ENCODE results near the gene MKNK1.

MKNK1 gene

GRCh38 chr1:46539972-46540371 lies 64.1 kb downstream of the MKNK1 start:
- peak; percentile 44 for DNase-seq (ENCODE audit: low read depth)

GRCh38 chr1:46538147-46538546 lies 65.9 kb downstream of the MKNK1 start:
- DNase-seq (ENCODE audit: low read depth), result no peak

GRCh38 chr1:46537651-46538050 lies 66.4 kb downstream of the MKNK1 start:
- no peak for DNase-seq (ENCODE audit: low read depth)

GRCh38 chr1:46536527-46536926 lies 67.5 kb downstream of the MKNK1 start:
- DNase-seq (ENCODE audit: low read depth), result no peak

- no peak for DNase-seq (ENCODE audit: low read depth)
Observed at GRCh38 chr1:46535063-46535462, 69.0 kb downstream of the MKNK1 start.

- peak; percentile 33 for DNase-seq (ENCODE audit: low read depth)
Observed at GRCh38 chr1:46533179-46533864, 70.7 kb downstream of the MKNK1 start.

- DNase-seq (ENCODE audit: low read depth), result peak; percentile 49
Observed at GRCh38 chr1:46532498-46533178, 71.4 kb downstream of the MKNK1 start.

GRCh38 chr1:46532095-46532494 lies 72.0 kb downstream of the MKNK1 start:
- DNase-seq (ENCODE audit: low read depth), result no peak

GRCh38 chr1:46530791-46531409 lies 73.2 kb downstream of the MKNK1 start:
- no peak for DNase-seq (ENCODE audit: low read depth)

- DNase-seq (ENCODE audit: low read depth), result no peak
Observed at GRCh38 chr1:46530311-46530710, 73.8 kb downstream of the MKNK1 start.

GRCh38 chr1:46529031-46529630 lies 74.9 kb downstream of the MKNK1 start:
- no peak for DNase-seq (ENCODE audit: low read depth)

GRCh38 chr1:46528297-46528955 lies 75.6 kb downstream of the MKNK1 start:
- no peak for DNase-seq (ENCODE audit: low read depth)

- DNase-seq (ENCODE audit: low read depth), result peak; percentile 55
Observed at GRCh38 chr1:46527474-46528296, 76.4 kb downstream of the MKNK1 start.

- DNase-seq (ENCODE audit: low read depth), result no peak
Observed at GRCh38 chr1:46526691-46527291, 77.3 kb downstream of the MKNK1 start.

- no peak for DNase-seq (ENCODE audit: low read depth)
Observed at GRCh38 chr1:46526013-46526690, 77.9 kb downstream of the MKNK1 start.

- no peak for DNase-seq (ENCODE audit: low read depth)
Observed at GRCh38 chr1:46525253-46525983, 78.7 kb downstream of the MKNK1 start.

GRCh38 chr1:46524843-46525242 lies 79.2 kb downstream of the MKNK1 start:
- no peak for DNase-seq (ENCODE audit: low read depth)

GRCh38 chr1:46523496-46524353 lies 80.3 kb downstream of the MKNK1 start:
- DNase-seq (ENCODE audit: low read depth), result no peak

GRCh38 chr1:46522969-46523320 lies 81.1 kb downstream of the MKNK1 start:
- no peak for DNase-seq (ENCODE audit: low read depth)
